Islet precursor cell (in vitro differentiated cells): ENCODE data around the gene SLC10A7.

Experiments
- DNase-seq: peaks from one replicate; pipeline ENCODE4 v3.0.0-alpha.2; 2018

SLC10A7 gene

GRCh38 chr4:146490106-146490505 is 31.6 kb downstream of the SLC10A7 start:
- DNase-seq: no peak

DNA sequence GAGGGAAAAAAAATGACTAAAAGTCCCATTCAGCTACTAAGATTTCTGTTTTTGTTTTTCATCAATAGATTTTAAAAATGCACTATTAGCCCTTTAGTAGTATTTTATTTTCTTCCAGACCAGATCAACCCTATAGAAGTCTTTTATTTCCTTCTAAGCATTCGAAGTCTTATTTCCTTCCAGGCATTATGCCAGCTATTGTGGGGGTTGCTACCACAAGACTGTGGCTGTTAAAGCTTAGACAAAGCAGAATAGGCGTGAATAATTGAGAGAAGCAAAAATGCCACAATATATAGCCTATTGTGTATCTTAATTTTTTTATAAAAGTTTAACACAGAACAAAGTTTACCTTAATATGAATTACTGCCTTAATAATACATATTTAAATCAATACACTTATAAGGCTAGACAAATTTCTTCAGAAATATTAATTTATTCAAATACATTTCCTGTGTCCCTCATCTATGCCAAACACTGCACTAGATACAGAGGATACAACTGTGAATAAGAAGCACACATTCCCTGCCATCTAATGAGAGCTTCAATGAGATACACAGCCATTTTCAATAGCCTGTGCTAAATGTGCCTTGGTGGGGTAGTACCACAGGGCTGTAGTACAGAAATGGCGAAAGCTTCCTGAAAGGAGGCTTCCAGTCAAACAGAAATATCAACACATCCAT is 33.1 kb downstream of the SLC10A7 start:
- no peak for DNase-seq

DNA sequence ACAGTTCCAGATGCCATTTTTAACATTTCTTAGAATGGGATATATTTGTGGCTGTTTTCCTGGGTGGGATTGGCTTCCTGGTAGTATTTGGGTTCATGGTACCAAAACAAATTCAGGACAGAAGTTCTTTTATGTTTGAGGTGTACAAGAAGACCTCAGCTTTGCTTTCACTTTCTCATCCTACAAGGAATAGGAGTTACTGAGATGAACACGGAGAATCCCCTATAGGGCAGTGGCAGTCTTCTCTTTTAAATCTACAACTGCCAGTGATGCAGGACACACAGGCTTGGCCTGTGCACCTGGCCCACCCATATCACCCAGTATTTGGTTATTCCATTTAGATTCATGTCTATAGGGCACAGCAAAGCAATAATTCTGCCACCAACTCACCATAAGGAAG is 35.2 kb downstream of the SLC10A7 start:
- no peak for DNase-seq

DNA sequence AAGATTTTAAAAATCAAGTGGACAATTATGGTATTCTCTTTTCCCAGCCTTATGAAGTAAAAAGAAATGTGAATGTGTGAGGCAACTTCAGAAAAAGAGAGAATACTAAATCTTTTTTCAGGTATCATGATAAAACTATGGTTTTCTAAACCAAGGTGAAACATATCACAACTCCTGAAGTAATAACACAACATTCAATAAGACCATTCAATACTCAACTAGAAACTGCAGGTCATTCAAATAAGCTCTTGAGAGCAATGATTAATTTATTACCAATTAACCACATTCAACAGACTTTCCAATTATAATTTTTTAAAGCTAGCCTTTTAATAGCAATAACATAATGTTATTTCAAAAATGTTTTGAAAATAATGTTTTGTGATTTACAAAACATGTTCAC is 35.8 kb downstream of the SLC10A7 start:
- no peak for DNase-seq

- no peak for DNase-seq
These were observed 39.0 kb downstream of the SLC10A7 start for GRCh38 chr4:146482788-146483187.

- DNase-seq: no peak
These were observed 40.5 kb downstream of the SLC10A7 start for GRCh38 chr4:146481246-146481645.

DNA sequence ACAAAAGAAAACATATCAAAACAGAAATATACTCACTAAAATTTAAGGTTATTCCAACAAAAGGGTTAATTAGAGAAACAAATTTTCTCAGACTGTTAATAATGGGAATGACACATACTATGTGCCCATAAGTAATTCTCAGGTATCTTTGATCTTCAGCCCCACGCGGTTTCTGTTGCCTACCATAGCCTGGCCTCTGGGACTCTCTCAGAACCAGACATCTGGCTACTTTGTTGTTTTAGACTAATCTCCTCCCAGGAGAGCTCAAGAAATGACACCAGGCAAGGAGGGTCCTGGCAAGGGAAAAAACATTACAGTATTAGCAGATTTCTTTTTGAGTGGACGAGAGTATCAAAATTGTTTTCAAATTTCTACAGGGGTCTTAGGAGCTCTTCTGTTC is 43.7 kb downstream of the SLC10A7 start:
- DNase-seq: no peak

- DNase-seq: no peak
These were observed 44.7 kb downstream of the SLC10A7 start for GRCh38 chr4:146477054-146477453.

- peak; percentile 79 for DNase-seq
These were observed 49.3 kb downstream of the SLC10A7 start for GRCh38 chr4:146472404-146472803.

- no peak for DNase-seq
These were observed 51.1 kb downstream of the SLC10A7 start for GRCh38 chr4:146470604-146471003.

DNA sequence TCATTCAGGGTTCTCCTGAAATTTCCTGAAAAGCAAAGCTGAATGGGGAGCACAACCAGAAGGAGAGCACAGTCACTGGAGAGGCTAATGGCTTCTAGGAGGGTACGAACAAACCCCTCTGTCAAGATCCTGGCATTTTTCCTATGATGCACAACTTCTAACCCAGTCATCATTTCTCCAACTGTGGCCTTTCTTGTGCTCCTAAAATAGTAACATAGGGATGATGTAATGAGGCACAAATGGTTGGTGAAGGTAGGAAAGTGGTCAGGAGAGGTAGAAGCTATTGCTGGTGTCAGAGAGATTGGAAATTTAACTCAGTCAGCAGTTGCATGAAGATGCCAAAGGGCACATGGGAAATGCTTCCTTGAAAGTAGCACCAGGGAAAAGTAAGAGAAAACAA is 52.7 kb downstream of the SLC10A7 start:
- DNase-seq: no peak

GRCh38 chr4:146465628-146466027 is 56.1 kb downstream of the SLC10A7 start:
- no peak for DNase-seq

DNA sequence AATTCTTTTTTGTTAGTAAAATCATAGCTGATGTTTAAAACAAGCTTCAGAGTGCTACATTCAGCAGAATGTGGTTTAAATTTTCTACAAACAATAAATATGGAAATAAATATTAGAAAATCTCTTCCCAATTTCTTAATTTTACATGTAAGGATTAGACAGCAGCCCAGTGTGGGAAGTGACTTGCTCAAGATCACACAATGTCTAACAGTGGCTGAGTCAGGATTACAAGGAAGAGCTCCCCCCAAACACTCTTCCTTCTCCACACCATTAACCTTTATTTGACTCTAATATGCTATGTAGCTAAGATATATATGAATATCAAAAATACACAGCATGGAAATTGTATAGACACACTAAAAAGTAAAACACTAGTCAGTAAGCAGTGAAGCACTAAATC is 59.5 kb downstream of the SLC10A7 start:
- no peak for DNase-seq

- no peak for DNase-seq
These were observed 63.1 kb downstream of the SLC10A7 start for GRCh38 chr4:146458594-146458993.

- DNase-seq: no peak
These were observed 65.1 kb downstream of the SLC10A7 start for GRCh38 chr4:146456681-146457080.

GRCh38 chr4:146453181-146453807 is 68.4 kb downstream of the SLC10A7 start:
- DNase-seq: no peak

GRCh38 chr4:146450524-146450923 is 71.2 kb downstream of the SLC10A7 start:
- DNase-seq: no peak

DNA sequence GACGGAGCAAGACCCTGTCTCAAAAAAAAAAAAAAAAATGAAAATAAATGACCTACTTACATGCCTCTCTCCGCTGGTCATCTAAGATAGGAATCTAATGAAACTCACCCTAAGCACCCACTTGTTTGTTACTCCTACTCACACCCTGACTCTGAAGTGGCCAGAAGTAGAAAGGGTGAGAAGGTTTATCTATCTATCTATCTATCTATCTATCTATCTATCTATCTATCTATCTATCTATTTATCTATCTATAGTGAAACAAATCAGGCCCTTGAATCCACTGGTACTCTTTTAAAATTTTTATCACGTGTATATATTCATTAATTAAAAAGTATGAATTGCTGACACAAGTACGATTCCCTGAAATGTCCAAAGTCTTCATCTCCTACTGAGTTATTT is 75.2 kb downstream of the SLC10A7 start:
- no peak for DNase-seq

DNA sequence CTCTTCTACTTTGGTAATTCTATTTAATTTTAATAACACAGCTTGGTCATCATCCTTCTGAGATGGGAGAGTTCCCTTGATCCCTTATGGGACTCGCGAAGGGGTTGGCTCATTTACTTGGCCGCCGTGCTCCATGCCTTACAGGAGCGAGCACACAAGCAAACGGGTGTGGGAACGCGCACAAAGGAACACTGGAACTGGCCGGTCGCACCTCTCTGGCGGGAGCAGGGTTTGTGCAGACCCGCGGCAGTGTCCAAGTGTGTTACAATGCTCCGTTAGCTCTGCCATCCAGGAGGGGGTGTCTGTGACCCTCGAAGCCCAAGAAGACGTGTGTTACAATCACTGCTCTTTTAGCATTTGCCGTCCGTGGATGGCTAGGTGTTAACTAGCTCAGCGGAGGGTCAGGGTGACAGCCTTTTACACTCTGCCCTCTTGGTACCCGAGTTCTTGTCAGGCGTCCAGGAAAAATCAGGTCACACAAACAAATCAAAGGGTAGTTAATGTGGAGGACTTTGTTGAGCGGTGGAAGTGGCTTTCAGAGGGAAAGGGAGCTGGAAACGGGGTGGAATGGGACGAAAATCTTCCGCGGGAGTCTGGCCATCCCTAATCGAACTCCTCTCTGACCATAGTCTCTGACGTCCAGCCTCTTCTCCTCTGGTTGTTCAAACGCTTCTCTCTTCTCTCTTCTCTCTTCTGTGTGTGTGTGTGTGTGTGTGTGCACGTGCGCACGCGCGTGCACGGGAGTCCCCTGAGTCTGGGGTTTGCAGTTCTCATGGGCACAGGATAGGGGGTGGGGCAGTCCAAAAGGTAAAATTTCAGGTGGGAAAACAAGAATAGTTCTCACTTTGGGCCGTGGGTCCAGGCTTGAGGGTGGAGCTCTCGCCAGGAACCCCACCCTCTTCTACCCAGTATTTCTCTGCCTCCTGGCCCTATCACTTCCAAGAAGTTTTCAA is 76.3 kb downstream of the SLC10A7 start:
- DNase-seq: no peak

DNA sequence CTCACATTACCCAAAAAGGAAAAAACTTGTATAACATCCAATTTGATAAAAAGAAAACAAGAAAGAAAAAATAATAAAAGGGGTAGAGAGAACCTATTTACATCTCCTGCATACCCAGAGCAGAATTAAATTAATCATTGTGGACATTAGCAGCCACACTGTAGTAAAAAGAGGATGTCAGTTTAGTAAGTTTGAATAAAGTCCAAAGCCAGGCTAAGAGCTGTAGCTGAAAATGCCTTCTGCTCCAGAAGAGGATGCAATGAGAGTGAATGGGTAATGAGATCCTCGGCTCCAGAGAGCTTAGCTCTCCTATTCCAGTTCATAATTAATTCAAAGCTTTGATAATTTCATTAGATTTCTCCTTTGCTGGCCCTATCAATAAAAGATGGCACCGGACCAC is 78.2 kb downstream of the SLC10A7 start:
- no peak for DNase-seq

GRCh38 chr4:146442801-146443200 is 78.9 kb downstream of the SLC10A7 start:
- DNase-seq: no peak

- no peak for DNase-seq
These were observed 81.7 kb downstream of the SLC10A7 start for GRCh38 chr4:146439999-146440398.

DNA sequence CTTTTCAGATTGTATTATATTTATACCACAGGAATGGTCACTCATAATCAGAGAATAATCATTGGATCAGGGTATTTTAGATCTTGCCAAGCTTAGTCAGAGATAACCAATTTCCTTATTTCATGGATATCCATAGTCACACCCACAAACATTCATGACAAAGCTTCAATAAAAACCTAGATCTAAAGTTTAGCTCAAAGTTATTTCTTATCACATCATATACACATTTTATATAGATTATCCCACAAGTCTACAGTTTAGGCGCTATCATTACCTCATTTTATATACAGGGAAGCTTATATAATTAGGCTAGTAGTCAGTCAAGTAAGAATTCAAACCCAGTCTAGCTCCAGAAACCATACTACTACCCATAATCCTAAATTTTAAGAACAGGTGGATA is 82.3 kb downstream of the SLC10A7 start:
- DNase-seq: no peak

DNA sequence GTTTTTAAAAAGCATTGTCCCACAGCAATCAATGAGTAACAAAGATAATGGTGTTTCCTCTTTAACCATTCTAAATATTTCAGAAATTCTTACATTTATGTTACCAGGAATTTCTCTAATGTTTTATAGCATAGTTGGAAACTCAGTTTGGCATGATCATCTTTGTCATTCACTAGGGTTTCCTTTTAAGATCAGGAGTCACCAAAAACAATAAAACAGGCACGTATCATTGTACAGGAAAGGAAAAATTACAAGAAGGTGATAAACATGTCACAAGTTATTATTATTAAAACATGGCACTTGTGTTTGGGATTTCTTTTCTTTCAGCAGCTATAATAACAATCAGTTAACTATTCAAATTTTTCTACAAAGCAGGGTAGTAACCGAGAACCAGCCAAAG is 84.0 kb downstream of the SLC10A7 start:
- DNase-seq: no peak
